Aortic smooth muscle cell (primary cell): ENCODE measurements around the gene VN1R2. TPM values are rescaled to one million over a fixed set of nuclear protein-coding genes. Genes with fewer than 3 reads are reported as not detected.

ENCODE experiments used
- total RNA-seq: library from RNA; depleted of rRNA; stranded (reverse); fragments of >200 nt; gene quantifications from 2 replicates; pipeline ENCODE4 v1.2.3, GENCODE V29; 2014

The VN1R2 gene
- not detected in 2 replicates for total RNA-seq

GRCh38 chr19:53257715-53258342 lies at the start of gene VN1R2:
TSS of gene VN1R2 (plus strand) at chr19:53258292. CDS start at chr19:53258376, 84 bp downstream.

GRCh38 chr19:53254411-53255341 lies 3.4 kb upstream of the VN1R2 start, which contains the start of gene ZNF677:
TSS of gene ZNF677 (minus strand) at chr19:53254873. CDS start at chr19:53251550, 3,323 bp downstream.

GRCh38 chr19:53267623-53268022 lies 9.5 kb downstream of the VN1R2 start, which contains the start of gene VN1R4:
TSS of gene VN1R4 (minus strand) at chr19:53267723. CDS start at chr19:53267665, 58 bp downstream.

Other genes with a start within 250 kb of the VN1R2 start
- not detected in 2 replicates for gene ERVV-1, start 244.4 kb upstream of the VN1R2 start, total RNA-seq
- not detected in 2 replicates for gene ERVV-2, start 213.6 kb upstream of the VN1R2 start, total RNA-seq
- 21.3 and 23.1 TPM in 2 replicates for gene ZNF160, start 154.9 kb upstream of the VN1R2 start, total RNA-seq
- gene ZNF415, start 125.4 kb upstream of the VN1R2 start, total RNA-seq: 12.7 and 12.9 TPM in 2 replicates
- gene ZNF347, start 99.2 kb upstream of the VN1R2 start, total RNA-seq: 8.0 and 8.5 TPM in 2 replicates
- 2.2 and 4.1 TPM in 2 replicates for gene ZNF665, start 64.9 kb upstream of the VN1R2 start, total RNA-seq
- 15.0 and 15.7 TPM in 2 replicates for gene ZNF677, start 3.4 kb upstream of the VN1R2 start, total RNA-seq
- not detected in 2 replicates for gene VN1R4, start 9.4 kb downstream of the VN1R2 start, total RNA-seq
- 6.3 and 7.9 TPM in 2 replicates for gene ZNF845, start 75.5 kb downstream of the VN1R2 start, total RNA-seq
- 6.3 and 6.6 TPM in 2 replicates for gene ZNF525, start 107.4 kb downstream of the VN1R2 start, total RNA-seq
- 9.8 and 11.1 TPM in 2 replicates for gene ZNF765, start 136.9 kb downstream of the VN1R2 start, total RNA-seq
- gene ZNF761, start 173.7 kb downstream of the VN1R2 start, total RNA-seq: 9.8 and 11.0 TPM in 2 replicates
- 2.7 and 3.7 TPM in 2 replicates for gene ZNF813, start 209.4 kb downstream of the VN1R2 start, total RNA-seq